Fibroblast of lung (primary cell): ENCODE measurements around the gene NME7. TPM values are rescaled to one million over a fixed set of nuclear protein-coding genes. Genes with fewer than 3 reads are reported as not detected.
A peak's percentile ranks its signal among the peaks of the same experiment; 100 is the strongest.

Experiments used
- DNase-seq, 2 donors: peaks; one replicate each; pipeline versions ENCODE4 v3.0.0 to v3.0.0-alpha.2; 2010; ENCODE audit warnings: low read depth in 2 of 2
- H2AFZ ChIP-seq: 2 replicates; pipeline ENCODE4 v1.5.1; 2012; ENCODE audit warnings: low read length, control low read depth, inconsistent platforms
- H3K27ac ChIP-seq: 2 replicates; pipeline ENCODE4 v1.5.1; 2011; ENCODE audit warnings: low read length, control low read depth; ENCODE audit not compliant: insufficient read depth
- H3K27me3 ChIP-seq: 2 replicates; pipeline ENCODE4 v1.5.1; 2011; ENCODE audit warnings: mild to moderate bottlenecking, low read length; ENCODE audit not compliant: control insufficient read depth, insufficient read depth
- H3K36me3 ChIP-seq: 2 replicates; pipeline ENCODE4 v1.5.1; 2011; ENCODE audit warnings: low read length; ENCODE audit not compliant: control insufficient read depth, insufficient read depth
- H3K4me1 ChIP-seq: 2 replicates; pipeline ENCODE4 v1.5.1; 2011; ENCODE audit warnings: low read length; ENCODE audit not compliant: control insufficient read depth, insufficient read depth; ENCODE audit errors: extremely low read depth
- H3K4me2 ChIP-seq: 2 replicates; pipeline ENCODE4 v1.5.1; 2011; ENCODE audit warnings: low read length, control low read depth; ENCODE audit not compliant: insufficient read depth; ENCODE audit errors: extremely low read depth
- H3K4me3 ChIP-seq, 4 experiments: fragments of 200-600 bp in 1 of 4; sonication (generic) in 1 of 4; replicated peaks in 1 of 4; 2 replicates each; pipeline ENCODE4 v1.5.1; 2011 to 2016; ENCODE audit warnings: low read length in 4 of 4, low read depth in 3 of 4, mild to moderate bottlenecking in 3 of 4, control low read depth in 2 of 4, inconsistent platforms in 1 of 4, mixed read lengths in 1 of 4; ENCODE audit not compliant: insufficient read depth in 1 of 4; ENCODE audit errors: control extremely low read depth in 1 of 4
- H3K79me2 ChIP-seq: 2 replicates; pipeline ENCODE4 v1.5.1; 2012; ENCODE audit warnings: mild to moderate bottlenecking, low read length, inconsistent platforms; ENCODE audit not compliant: control insufficient read depth, insufficient read depth
- H3K9ac ChIP-seq: 2 replicates; pipeline ENCODE4 v1.5.1; 2011; ENCODE audit warnings: mild to moderate bottlenecking, low read length, control low read depth; ENCODE audit not compliant: insufficient read depth
- H3K9me3 ChIP-seq: 2 replicates; pipeline ENCODE4 v1.5.1; 2012; ENCODE audit warnings: low read depth, low read length; ENCODE audit not compliant: control insufficient read depth, insufficient read depth
- H4K20me1 ChIP-seq: 2 replicates; pipeline ENCODE4 v1.5.1; 2011; ENCODE audit warnings: low read length; ENCODE audit not compliant: control insufficient read depth, insufficient read depth; ENCODE audit errors: extremely low read depth
- CTCF ChIP-seq, 2 donors: IDR thresholded peaks in 1 of 2; conservative IDR thresholded peaks in 1 of 2; 1 replicate in 1 of 2; 2 replicates in 1 of 2; pipeline ENCODE4 v1.5.1; 2011 to 2012; ENCODE audit warnings: low read length in 2 of 2, control low read depth in 1 of 2, inconsistent platforms in 1 of 2, low read depth in 1 of 2, mild to moderate bottlenecking in 1 of 2
- EZH2 ChIP-seq: IDR thresholded peaks from 2 replicates; pipeline ENCODE4 v1.5.1; 2012; ENCODE audit warnings: low read length, control low read depth, mild to moderate bottlenecking; ENCODE audit errors: missing control alignments
- polyA plus RNA-seq, 2 donors: library from polyadenylated mRNA; depleted of rRNA in 1 of 2; stranded (reverse) in 1 of 2; unstranded in 1 of 2; fragments of >200 nt; gene quantifications; 2 replicates each; pipeline ENCODE4 v1.2.1, GENCODE V29; 2011 to 2012; ENCODE audit warnings: missing spikeins in 1 of 2
- total RNA-seq: library from RNA; depleted of rRNA; stranded (reverse); fragments of >200 nt; gene quantifications from 2 replicates; pipeline ENCODE4 v1.2.1, GENCODE V29; 2014

Gene NME7
- total and polyA plus RNA-seq, 2 donors (not counting 1 experiment from before 2014, with no cell fraction given): 21.0 to 30.8 TPM

DNA sequence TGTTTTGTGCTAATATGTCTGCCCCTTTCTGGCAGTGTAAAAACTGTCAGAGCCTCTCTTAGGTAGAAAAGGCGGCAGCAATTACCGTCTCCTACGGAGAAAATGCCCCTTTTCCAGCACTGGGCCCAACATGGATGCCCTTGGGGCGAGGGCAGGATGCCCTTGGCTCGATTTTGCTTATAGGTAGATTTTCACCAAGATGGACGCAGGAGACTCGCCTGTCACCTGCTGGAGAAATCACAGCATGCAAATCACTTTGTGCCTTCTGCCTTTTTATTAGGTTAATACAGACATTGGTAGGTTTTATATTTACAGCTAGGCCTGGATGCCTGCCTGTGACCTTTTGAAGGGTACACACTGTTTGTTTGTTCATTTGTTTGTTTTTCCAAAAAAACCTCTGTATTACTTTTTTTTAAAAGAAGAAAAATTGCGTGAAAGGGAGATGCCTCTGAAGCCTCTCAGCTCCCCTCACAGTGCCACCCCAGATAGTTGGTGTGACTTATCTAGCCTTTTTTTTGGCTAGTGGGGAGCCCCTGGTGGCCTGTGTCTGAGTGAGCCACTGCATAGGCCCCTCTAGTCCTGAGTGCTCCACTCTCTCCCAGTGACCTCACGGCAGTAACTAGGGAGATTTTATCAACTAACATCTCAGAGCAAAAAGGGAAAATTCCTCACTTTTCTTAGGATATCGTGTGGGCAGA lies 258.6 kb downstream of the NME7 start:
- peak overlapping the region; percentile 86 to 91 (median 90) for H3K4me3 ChIP-seq
- H3K27ac ChIP-seq: peak overlapping the region; percentile 94
- H3K9me3 ChIP-seq: no peaks in the 10 kb centered on the region
- peak overlapping the region; percentile 97 for H3K4me2 ChIP-seq
- TF ChIP-seq CTCF (conservative IDR thresholded peaks at IDR 0.05 in 1 of 2, IDR thresholded peaks at IDR 0.05 in 1 of 2; ENCODE audit: low read depth in 1 of 2, low read length in 2 of 2) (peak in 1 of 2 donors; percentile 23), EZH2 (no peak)
- H4K20me1 ChIP-seq: no peaks in the 10 kb centered on the region
- DNase-seq: peak in 1 of 2 donors; percentile 52
- peaks cover 55% of the 10 kb centered on the region for H3K79me2 ChIP-seq
- H2AFZ ChIP-seq: no peak overlapping the region
- no peaks in the 10 kb centered on the region for H3K36me3 ChIP-seq
- H3K4me1 ChIP-seq: peaks cover 30% of the 10 kb centered on the region
- peak overlapping the region; percentile 21 for H3K9ac ChIP-seq
- H3K27me3 ChIP-seq: no peaks in the 10 kb centered on the region

GRCh38 chr1:169108223-169108622 lies 259.4 kb downstream of the NME7 start:
- DNase-seq: no peak
- Histone ChIP-seq H3K79me2 (peaks cover 55% of the 10 kb centered on the region), H3K9me3 (no peaks in the 10 kb centered on the region), H3K27me3 (no peaks in the 10 kb centered on the region), H3K4me2 (peak overlapping the region; percentile 97), H2AFZ (no peak overlapping the region), H3K36me3 (no peaks in the 10 kb centered on the region), H3K4me1 (peaks cover 24% of the 10 kb centered on the region), H3K4me3 (peak overlapping the region; percentile 86 to 91 (median 90)), H4K20me1 (no peaks in the 10 kb centered on the region), H3K27ac (peak overlapping the region; percentile 94), H3K9ac (peak overlapping the region; percentile 52)
- TF ChIP-seq EZH2: no peak
- no peak for TF ChIP-seq CTCF (conservative IDR thresholded peaks at IDR 0.05 in 1 of 2, IDR thresholded peaks at IDR 0.05 in 1 of 2; ENCODE audit: low read depth in 1 of 2, low read length in 2 of 2)

DNA sequence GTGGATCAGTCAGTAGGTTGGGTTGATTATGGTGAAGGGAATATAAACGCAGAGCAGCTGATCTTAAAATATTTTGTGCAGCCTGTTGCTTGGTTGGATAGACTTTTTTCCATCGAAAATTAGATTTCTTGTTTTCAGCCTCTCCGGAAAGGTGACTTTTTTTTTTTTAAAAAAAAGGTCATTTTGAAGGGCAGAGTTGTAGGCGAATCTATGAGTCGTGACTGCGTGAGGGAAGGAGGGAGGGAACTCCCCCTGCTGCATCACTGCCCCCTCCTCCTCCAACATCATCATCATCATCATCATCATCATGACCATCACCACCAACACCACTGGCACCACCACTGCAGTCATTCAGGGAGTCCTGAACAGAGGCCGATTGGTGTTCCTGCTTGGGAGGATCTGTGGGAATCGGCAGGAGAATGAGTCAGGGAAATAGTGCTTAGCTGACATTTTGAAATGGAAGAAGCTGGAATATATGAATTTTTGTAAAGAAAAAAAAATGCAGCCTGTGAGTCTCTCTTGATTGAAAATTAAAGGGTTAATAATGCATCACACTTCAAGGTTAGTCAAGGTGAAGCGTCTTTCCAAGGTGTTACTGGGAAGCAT lies 259.9 kb downstream of the NME7 start:
- peaks cover 55% of the 10 kb centered on the region for H3K79me2 ChIP-seq
- peaks cover 24% of the 10 kb centered on the region for H3K4me1 ChIP-seq
- H3K4me2 ChIP-seq: peak overlapping the region; percentile 97
- H3K9me3 ChIP-seq: no peaks in the 10 kb centered on the region
- H3K36me3 ChIP-seq: no peaks in the 10 kb centered on the region
- H3K4me3 ChIP-seq: peak overlapping the region; percentile 86 to 91 (median 90)
- H3K9ac ChIP-seq: peak overlapping the region; percentile 90
- DNase-seq: peak; percentile 43 to 74
- TF ChIP-seq EZH2 (no peak), CTCF (conservative IDR thresholded peaks at IDR 0.05 in 1 of 2, IDR thresholded peaks at IDR 0.05 in 1 of 2; ENCODE audit: low read depth in 1 of 2, low read length in 2 of 2) (no peak)
- H3K27ac ChIP-seq: peak overlapping the region; percentile 94
- no peaks in the 10 kb centered on the region for H3K27me3 ChIP-seq
- peak overlapping the region; percentile 81 for H2AFZ ChIP-seq
- no peaks in the 10 kb centered on the region for H4K20me1 ChIP-seq
